WTC11 (cell line): ENCODE data around the gene JAGN1. TPM values are rescaled to one million over a fixed set of nuclear protein-coding genes. Genes with fewer than 3 reads are reported as not detected.

ENCODE experiments used
- ATAC-seq: fragments of 200-7000 bp; cut with Tn5 transposase; 2 replicates; pipeline ENCODE4 v1.10.0; 2021; ENCODE audit warnings: mild to moderate bottlenecking, moderate library complexity
- CTCF ChIA-PET: fragments of 300-600 bp; sonication (Branson Sonifier 250); formaldehyde crosslinking; loops from one replicate; lab custom pipeline; 2021; ENCODE audit warnings: antibody characterized with exemption; lab: Charles Lee
- POLR2A ChIA-PET: fragments of 350-600 bp; sonication (Branson Sonifier 250); formaldehyde crosslinking; loops from one replicate; lab custom pipeline; 2021; ENCODE audit warnings: antibody characterized with exemption; lab: Charles Lee
- DNase-seq: peaks from one replicate; pipeline ENCODE4 v3.0.0; 2021; ENCODE audit warnings: low spot score
- H3K27ac Mint-ChIP-seq: 2 replicates; pipeline ENCODE4 v1.8.0; 2021; ENCODE audit warnings: mixed read lengths
- H3K27me3 Mint-ChIP-seq: 2 replicates; pipeline ENCODE4 v1.8.0; 2021; ENCODE audit warnings: low read depth, mild to moderate bottlenecking, moderate library complexity, mixed read lengths
- H3K36me3 Mint-ChIP-seq: 2 replicates; pipeline ENCODE4 v1.8.0; 2021; ENCODE audit warnings: mixed read lengths
- H3K4me1 Mint-ChIP-seq: 2 replicates; pipeline ENCODE4 v1.8.0; 2022; ENCODE audit warnings: mixed read lengths
- H3K4me3 Mint-ChIP-seq: 2 replicates; pipeline ENCODE4 v1.8.0; 2021; ENCODE audit warnings: mild to moderate bottlenecking, moderate library complexity, mixed read lengths
- H3K9me3 Mint-ChIP-seq: 2 replicates; pipeline ENCODE4 v1.8.0; 2021; ENCODE audit warnings: mixed read lengths
- CREM ChIP-seq: sonication (generic); formaldehyde crosslinking; IDR thresholded peaks from 2 replicates; pipeline ENCODE4 v1.8.1; 2022; ENCODE audit warnings: mild to moderate bottlenecking, missing genetic modification reagents, moderate library complexity
- ESRRA ChIP-seq: sonication (generic); formaldehyde crosslinking; IDR thresholded peaks from 2 replicates; pipeline ENCODE4 v1.8.1; 2022; ENCODE audit warnings: mild to moderate bottlenecking, missing genetic modification reagents, borderline replicate concordance
- FOXP4 ChIP-seq: sonication (generic); formaldehyde crosslinking; IDR thresholded peaks from 2 replicates; pipeline ENCODE4 v1.8.0; 2022; ENCODE audit warnings: mild to moderate bottlenecking, missing genetic modification reagents
- GTF2I ChIP-seq: fragments of 250-450 bp; sonication (Bioruptor Pico); conservative IDR thresholded peaks from 2 replicates; pipeline ENCODE4 v1.4.0; 2021; ENCODE audit warnings: mild to moderate bottlenecking
- NFYB ChIP-seq: sonication (generic); formaldehyde crosslinking; conservative IDR thresholded peaks from 2 replicates; pipeline ENCODE4 v1.8.0; 2022; ENCODE audit warnings: low read depth, missing genetic modification reagents
- NR1H2 ChIP-seq: sonication (generic); formaldehyde crosslinking; IDR thresholded peaks from 2 replicates; pipeline ENCODE4 v1.9.0; 2021; ENCODE audit warnings: mild to moderate bottlenecking, moderate library complexity, missing genetic modification reagents
- SMAD4 ChIP-seq: sonication (generic); formaldehyde crosslinking; IDR thresholded peaks from 2 replicates; pipeline ENCODE4 v1.8.0; 2022; ENCODE audit warnings: mild to moderate bottlenecking, missing genetic modification reagents
- SOX15 ChIP-seq: fragments of 250-450 bp; sonication (Bioruptor Pico); IDR thresholded peaks from 2 replicates; pipeline ENCODE4 v1.9.0; 2021; ENCODE audit warnings: mild to moderate bottlenecking
- SP1 ChIP-seq: sonication (generic); formaldehyde crosslinking; conservative IDR thresholded peaks from 2 replicates; pipeline ENCODE4 v1.8.1; 2022; ENCODE audit warnings: missing genetic modification reagents
- STAT6 ChIP-seq: sonication (generic); formaldehyde crosslinking; conservative IDR thresholded peaks from 2 replicates; pipeline ENCODE4 v1.8.1; 2023; ENCODE audit warnings: mild to moderate bottlenecking, low read depth, missing genetic modification reagents, moderate library complexity
- ZNF219 ChIP-seq: sonication (generic); formaldehyde crosslinking; IDR thresholded peaks from 2 replicates; pipeline ENCODE4 v1.8.0; 2023; ENCODE audit warnings: missing genetic modification reagents, mild to moderate bottlenecking, borderline replicate concordance
- ZNF396 ChIP-seq: fragments of 250-450 bp; sonication (Bioruptor Pico); IDR thresholded peaks from 2 replicates; pipeline ENCODE4 v1.8.0; 2021; ENCODE audit warnings: mild to moderate bottlenecking, moderate library complexity, borderline replicate concordance
- total RNA-seq: library from RNA; stranded (reverse); gene quantifications from 3 replicates; pipeline ENCODE4 v1.2.3, GENCODE V29; 2021
- TF ChIP-seq, protein P1 (sequence below): sonication (generic); formaldehyde crosslinking; IDR thresholded peaks from 2 replicates; pipeline ENCODE4 v1.8.1; 2023; ENCODE audit warnings: mild to moderate bottlenecking, missing genetic modification reagents, moderate library complexity
- TF ChIP-seq, protein P2 (sequence below): sonication (generic); formaldehyde crosslinking; IDR thresholded peaks from 2 replicates; pipeline ENCODE4 v1.8.1; 2022; ENCODE audit warnings: low read depth, missing genetic modification reagents, borderline replicate concordance
- TF ChIP-seq, protein P3 (sequence below): fragments of 250-450 bp; sonication (Bioruptor Pico); IDR thresholded peaks from 2 replicates; pipeline ENCODE4 v1.9.0; 2021; ENCODE audit warnings: mild to moderate bottlenecking
- TF ChIP-seq, protein P4 (sequence below): fragments of 250-450 bp; sonication (Bioruptor Pico); IDR thresholded peaks from 2 replicates; pipeline ENCODE4 v1.9.0; 2021; ENCODE audit warnings: moderate library complexity, mild to moderate bottlenecking, inconsistent platforms, borderline replicate concordance
- TF ChIP-seq, protein P5 (sequence below): sonication (generic); formaldehyde crosslinking; IDR thresholded peaks from 2 replicates; pipeline ENCODE4 v1.8.1; 2022; ENCODE audit warnings: mild to moderate bottlenecking, moderate library complexity, missing genetic modification reagents

The JAGN1 gene
- total RNA-seq, 1 experiment from 2014 or later, result 25.6 TPM

DNA sequence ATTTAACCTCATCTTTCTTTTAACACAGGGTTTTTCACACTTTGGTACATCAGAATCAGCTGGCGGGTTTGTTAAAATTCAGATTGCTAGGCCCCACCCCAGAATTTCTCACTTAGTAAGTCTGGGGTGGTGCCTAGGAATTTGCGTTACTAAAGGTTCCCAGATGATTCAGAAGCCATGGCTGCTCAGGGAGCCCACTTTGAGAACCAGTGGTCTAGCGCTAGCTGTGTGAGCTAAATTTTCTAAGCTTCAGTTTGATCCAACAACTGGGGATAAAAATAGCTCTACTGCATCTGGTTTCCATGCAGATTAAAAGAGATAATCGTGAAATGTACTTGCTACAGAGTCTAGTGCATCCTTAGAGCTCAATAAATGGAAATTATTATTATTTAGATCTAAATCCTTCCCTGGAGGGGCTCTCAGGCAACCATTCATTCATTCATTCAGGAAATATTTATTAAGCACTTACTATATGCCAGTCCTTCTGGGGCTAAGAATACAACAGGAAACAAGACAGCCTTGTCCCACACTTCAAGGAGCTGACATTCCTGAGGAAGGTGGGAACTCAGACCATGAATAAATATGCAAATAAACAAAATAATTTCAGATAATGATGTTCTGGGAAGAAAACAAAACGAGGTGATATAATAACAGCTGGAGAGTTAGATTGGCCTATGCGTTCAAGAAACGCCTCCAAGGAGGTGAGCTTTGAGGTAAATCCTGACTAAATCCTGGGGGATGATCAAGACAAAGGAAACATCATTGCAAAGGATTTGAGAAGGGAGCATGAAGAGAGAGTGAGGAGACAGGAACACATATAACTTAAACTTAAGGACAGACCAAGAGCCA lies 6.5 kb upstream of the JAGN1 start:
- ChIA-PET POLR2A (no interaction called here), CTCF (interaction anchor here (0.6 to 1.8 kb wide), 4 partner anchors 20 to 103 kb away, joined by 3 to 6 read pairs (median 4); no protein-coding TSS in a partner anchor)
- ATAC-seq (no peak), DNase-seq (no peak)
- Mint-ChIP-seq H3K36me3 (no peaks in the 10 kb centered on the region), H3K4me3 (no peak overlapping the region), H3K27me3 (peaks cover 9% of the 10 kb centered on the region), H3K27ac (no peak overlapping the region), H3K9me3 (no peaks in the 10 kb centered on the region), H3K4me1 (no peaks in the 10 kb centered on the region)
- TF ChIP-seq, protein P1, sequence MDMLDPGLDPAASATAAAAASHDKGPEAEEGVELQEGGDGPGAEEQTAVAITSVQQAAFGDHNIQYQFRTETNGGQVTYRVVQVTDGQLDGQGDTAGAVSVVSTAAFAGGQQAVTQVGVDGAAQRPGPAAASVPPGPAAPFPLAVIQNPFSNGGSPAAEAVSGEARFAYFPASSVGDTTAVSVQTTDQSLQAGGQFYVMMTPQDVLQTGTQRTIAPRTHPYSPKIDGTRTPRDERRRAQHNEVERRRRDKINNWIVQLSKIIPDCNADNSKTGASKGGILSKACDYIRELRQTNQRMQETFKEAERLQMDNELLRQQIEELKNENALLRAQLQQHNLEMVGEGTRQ (CRISPR knock-in tag), result no peak
- TF ChIP-seq SOX15 (CRISPR knock-in tag) (no peak), SP1 (CRISPR knock-in tag) (no peak), GTF2I (CRISPR knock-in tag) (no peak), ZNF219 (CRISPR knock-in tag) (no peak), ZNF396 (CRISPR knock-in tag) (no peak), FOXP4 (CRISPR knock-in tag) (no peak), ESRRA (CRISPR knock-in tag) (no peak)
- TF ChIP-seq, protein P2, sequence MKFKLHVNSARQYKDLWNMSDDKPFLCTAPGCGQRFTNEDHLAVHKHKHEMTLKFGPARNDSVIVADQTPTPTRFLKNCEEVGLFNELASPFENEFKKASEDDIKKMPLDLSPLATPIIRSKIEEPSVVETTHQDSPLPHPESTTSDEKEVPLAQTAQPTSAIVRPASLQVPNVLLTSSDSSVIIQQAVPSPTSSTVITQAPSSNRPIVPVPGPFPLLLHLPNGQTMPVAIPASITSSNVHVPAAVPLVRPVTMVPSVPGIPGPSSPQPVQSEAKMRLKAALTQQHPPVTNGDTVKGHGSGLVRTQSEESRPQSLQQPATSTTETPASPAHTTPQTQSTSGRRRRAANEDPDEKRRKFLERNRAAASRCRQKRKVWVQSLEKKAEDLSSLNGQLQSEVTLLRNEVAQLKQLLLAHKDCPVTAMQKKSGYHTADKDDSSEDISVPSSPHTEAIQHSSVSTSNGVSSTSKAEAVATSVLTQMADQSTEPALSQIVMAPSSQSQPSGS (CRISPR knock-in tag), result no peak
- TF ChIP-seq, protein P3, sequence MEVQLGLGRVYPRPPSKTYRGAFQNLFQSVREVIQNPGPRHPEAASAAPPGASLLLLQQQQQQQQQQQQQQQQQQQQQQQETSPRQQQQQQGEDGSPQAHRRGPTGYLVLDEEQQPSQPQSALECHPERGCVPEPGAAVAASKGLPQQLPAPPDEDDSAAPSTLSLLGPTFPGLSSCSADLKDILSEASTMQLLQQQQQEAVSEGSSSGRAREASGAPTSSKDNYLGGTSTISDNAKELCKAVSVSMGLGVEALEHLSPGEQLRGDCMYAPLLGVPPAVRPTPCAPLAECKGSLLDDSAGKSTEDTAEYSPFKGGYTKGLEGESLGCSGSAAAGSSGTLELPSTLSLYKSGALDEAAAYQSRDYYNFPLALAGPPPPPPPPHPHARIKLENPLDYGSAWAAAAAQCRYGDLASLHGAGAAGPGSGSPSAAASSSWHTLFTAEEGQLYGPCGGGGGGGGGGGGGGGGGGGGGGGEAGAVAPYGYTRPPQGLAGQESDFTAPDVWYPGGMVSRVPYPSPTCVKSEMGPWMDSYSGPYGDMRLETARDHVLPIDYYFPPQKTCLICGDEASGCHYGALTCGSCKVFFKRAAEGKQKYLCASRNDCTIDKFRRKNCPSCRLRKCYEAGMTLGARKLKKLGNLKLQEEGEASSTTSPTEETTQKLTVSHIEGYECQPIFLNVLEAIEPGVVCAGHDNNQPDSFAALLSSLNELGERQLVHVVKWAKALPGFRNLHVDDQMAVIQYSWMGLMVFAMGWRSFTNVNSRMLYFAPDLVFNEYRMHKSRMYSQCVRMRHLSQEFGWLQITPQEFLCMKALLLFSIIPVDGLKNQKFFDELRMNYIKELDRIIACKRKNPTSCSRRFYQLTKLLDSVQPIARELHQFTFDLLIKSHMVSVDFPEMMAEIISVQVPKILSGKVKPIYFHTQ (CRISPR knock-in tag), result no peak
- TF ChIP-seq, protein P4, sequence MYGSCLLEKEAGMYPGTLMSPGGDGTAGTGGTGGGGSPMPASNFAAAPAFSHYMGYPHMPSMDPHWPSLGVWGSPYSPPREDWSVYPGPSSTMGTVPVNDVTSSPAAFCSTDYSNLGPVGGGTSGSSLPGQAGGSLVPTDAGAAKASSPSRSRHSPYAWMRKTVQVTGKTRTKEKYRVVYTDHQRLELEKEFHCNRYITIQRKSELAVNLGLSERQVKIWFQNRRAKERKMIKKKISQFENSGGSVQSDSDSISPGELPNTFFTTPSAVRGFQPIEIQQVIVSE, result no peak

GRCh38 chr3:9884555-9885165 lies 5.8 kb upstream of the JAGN1 start:
- DNase-seq, result no peak
- Mint-ChIP-seq H3K27me3 (peaks cover 8% of the 10 kb centered on the region), H3K4me3 (no peak overlapping the region), H3K4me1 (no peaks in the 10 kb centered on the region), H3K27ac (no peak overlapping the region), H3K9me3 (no peaks in the 10 kb centered on the region), H3K36me3 (no peaks in the 10 kb centered on the region)
- no peak for ATAC-seq
- ChIA-PET CTCF (interaction anchor here (1.2 to 1.8 kb wide), 2 partner anchors 21 to 62 kb away, joined by 3 to 6 read pairs; no protein-coding TSS in a partner anchor), POLR2A (no interaction called here)
- no peak for TF ChIP-seq SMAD4 (CRISPR knock-in tag)
- TF ChIP-seq NR1H2 (CRISPR knock-in tag), result no peak
- TF ChIP-seq, protein P5, sequence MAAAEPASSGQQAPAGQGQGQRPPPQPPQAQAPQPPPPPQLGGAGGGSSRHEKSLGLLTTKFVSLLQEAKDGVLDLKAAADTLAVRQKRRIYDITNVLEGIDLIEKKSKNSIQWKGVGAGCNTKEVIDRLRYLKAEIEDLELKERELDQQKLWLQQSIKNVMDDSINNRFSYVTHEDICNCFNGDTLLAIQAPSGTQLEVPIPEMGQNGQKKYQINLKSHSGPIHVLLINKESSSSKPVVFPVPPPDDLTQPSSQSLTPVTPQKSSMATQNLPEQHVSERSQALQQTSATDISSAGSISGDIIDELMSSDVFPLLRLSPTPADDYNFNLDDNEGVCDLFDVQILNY, result no peak
- no peak for TF ChIP-seq NFYB (CRISPR knock-in tag)
- TF ChIP-seq STAT6, result no peak
- TF ChIP-seq CREM (CRISPR knock-in tag), result no peak
- no peak for TF ChIP-seq FOXP4 (CRISPR knock-in tag)
